Measurements from ENCODE around the gene HSFX1. TPM values are rescaled to one million over a fixed set of nuclear protein-coding genes. Genes with fewer than 3 reads are reported as not detected.

HSFX1 gene, protein sequence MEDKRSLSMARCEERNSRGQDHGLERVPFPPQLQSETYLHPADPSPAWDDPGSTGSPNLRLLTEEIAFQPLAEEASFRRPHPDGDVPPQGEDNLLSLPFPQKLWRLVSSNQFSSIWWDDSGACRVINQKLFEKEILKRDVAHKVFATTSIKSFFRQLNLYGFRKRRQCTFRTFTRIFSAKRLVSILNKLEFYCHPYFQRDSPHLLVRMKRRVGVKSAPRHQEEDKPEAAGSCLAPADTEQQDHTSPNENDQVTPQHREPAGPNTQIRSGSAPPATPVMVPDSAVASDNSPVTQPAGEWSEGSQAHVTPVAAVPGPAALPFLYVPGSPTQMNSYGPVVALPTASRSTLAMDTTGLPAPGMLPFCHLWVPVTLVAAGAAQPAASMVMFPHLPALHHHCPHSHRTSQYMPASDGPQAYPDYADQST
- under 0.01 and 0.46 TPM in 2 replicates for total RNA-seq

GRCh38 chrX:149773768-149774167, at the start of gene HSFX1:
TSS of gene HSFX1 (plus strand) at chrX:149774068. CDS start at chrX:149774682, 614 bp downstream.

GRCh38 chrX:149781727-149782126, 7.9 kb downstream of the HSFX1 start, which contains the start of gene MAGEA9:
TSS of gene MAGEA9 (plus strand) at chrX:149781930. CDS start at chrX:149786211, 4,281 bp downstream.

Other genes starting within 250 kb of the HSFX1 start
- gene EOLA1, start 233.1 kb upstream of the HSFX1 start, total RNA-seq: 13.3 and 16.3 TPM in 2 replicates
- not detected in 2 replicates for gene HSFX3, start 224.1 kb upstream of the HSFX1 start, total RNA-seq
- not detected in 2 replicates for gene MAGEA9B, start 186.6 kb upstream of the HSFX1 start, total RNA-seq
- 0.32 TPM in 1 of 2 replicates, not detected in the other for gene HSFX2, start 178.8 kb upstream of the HSFX1 start, total RNA-seq
- 11.1 and 14.6 TPM in 2 replicates for gene TMEM185A, start 142.3 kb upstream of the HSFX1 start, total RNA-seq
- gene MAGEA11, start 62.0 kb upstream of the HSFX1 start, total RNA-seq: not detected in 2 replicates
- gene MAGEA9, start 7.9 kb downstream of the HSFX1 start, total RNA-seq: not detected in 2 replicates
- not detected in 2 replicates for gene MAGEA8, start 107.1 kb downstream of the HSFX1 start, total RNA-seq
- not detected in 2 replicates for gene HSFX4, start 155.5 kb downstream of the HSFX1 start, total RNA-seq
- 12.8 and 24.0 TPM in 2 replicates for gene EOLA2, start 164.4 kb downstream of the HSFX1 start, total RNA-seq